Subcutaneous preadipocyte (primary cell): Measurements from ENCODE around the gene PTH2. TPM values are rescaled to one million over a fixed set of nuclear protein-coding genes. Genes with fewer than 3 reads are reported as not detected.

Experiments
- total RNA-seq: library from RNA; depleted of rRNA; stranded (reverse); fragments of >200 nt; gene quantifications from 2 replicates; pipeline ENCODE4 v1.2.3, GENCODE V29; 2012

PTH2 gene, protein sequence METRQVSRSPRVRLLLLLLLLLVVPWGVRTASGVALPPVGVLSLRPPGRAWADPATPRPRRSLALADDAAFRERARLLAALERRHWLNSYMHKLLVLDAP
- not detected in 2 replicates for total RNA-seq

DNA sequence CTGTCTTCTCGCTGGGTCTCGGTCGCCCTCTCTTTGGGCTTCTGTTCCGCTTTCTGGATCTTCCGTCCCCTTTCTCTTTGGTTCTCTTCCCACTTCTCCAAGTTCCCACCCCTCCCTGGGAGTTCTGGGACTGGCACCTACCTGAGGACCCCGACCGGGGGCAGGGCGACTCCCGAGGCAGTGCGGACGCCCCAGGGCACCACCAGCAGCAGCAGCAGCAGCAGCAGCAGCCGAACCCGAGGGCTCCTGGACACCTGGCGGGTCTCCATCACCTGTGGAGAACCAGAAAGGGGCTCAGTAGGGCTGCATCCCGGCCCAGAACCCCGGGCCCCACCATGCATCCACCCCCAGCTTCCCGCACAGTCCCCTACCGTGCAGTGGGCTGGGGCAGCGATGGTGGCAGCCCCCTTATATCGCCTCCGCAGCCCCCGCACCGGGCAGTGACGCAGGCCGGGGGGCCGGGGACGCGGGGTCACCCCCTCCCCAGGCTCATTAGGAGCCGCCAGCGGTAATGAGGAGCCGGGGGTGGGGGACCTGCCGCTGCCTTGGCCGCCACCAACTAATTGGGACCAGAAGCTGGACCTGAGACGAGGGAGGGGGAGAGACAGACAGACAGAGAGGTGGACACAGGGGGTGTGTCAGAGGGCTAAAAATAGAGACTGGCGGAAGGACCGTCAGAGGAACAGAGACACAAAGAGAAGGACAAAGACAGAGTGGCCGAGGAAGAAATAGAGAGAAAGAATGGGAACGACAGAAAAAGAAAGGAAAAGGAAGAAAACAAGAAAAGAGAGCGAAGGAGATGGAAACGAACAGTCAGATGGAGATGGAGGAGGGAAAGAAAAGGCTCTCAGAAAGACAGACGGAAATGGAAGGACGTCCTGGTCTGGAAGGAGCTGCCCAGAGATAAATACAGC, at the start of gene PTH2:
TSS of gene PTH2 (minus strand) at position 371 of the 914 bp plus-strand sequence. CDS start at position 269, 102 bp downstream.

DNA sequence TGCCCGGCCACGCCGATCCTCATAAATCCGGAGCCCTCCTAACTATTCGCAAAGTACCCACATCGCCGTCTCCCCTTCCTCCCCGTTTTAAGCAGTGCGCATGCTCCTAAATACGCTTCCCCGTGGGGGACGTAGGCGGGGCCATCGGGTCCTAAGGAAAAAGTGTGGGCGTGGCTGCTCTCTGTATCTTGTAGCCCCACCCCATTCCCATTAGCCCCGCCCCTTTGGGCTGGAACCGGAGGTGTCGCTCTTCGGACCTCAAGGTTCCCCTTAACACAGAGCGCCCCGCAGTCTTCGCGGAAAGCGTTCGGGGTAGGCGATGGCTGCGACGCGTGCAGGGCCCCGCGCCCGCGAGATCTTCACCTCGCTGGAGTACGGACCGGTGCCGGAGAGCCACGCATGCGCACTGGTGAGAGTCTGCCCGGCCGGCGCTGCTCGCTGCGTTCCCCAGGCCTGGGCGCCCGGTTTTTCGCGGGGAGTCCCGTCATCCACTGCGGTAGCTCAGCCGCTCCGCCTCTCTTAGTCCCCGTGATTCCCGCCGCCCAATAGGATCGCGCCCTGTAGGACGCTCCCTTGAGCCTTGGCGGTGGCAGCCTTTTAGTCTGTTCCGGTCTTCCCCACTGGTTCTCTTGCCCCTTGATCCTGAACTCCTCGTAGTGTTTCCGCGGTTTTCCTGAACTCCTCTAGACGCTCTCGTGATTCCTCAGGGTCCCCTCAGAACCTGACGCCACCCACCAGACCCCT, 29.9 kb upstream of the PTH2 start, which contains the start of gene ALDH16A1:
TSS of gene ALDH16A1 (plus strand) at position 213 of the 744 bp plus-strand sequence. CDS start at position 320, 107 bp downstream.

DNA sequence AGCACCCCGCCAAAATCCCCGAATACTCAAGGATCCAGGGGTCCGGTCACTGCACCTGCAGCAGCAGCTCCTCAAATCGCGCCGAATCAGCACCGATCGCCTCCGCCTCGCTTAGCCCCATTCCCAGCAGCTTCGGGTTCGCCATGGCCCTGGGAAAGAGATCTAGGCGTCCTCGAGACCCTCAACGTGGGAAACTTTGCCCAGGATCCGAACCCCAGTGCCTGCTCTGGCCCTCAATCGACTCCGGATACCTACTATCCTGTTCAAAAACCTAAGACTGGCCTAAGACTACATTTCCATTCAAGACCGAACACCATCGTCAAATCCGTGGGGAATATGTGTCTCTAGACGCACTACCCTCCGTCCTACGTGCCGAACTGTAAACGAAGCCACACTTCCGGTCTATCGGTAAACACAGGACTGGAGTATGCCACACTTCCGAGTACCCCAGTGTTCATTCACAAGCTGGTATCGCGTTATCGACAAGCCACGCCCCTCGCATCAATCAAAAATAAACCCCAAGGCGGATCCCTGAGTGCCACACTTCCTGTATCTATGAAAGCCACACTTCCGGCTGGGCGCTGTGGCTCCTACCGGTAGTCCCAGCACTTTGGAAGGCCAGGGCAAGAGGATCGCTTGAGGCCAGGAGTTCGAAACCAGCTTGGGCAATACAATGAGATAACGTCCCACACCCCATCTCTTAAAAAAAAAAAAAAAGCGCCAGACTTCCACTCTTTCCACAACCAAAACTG, 28.4 kb upstream of the PTH2 start, which contains the start of gene PIH1D1:
TSS of gene PIH1D1 (minus strand) at position 385 of the 752 bp plus-strand sequence. CDS start at position 145, 240 bp downstream.

DNA sequence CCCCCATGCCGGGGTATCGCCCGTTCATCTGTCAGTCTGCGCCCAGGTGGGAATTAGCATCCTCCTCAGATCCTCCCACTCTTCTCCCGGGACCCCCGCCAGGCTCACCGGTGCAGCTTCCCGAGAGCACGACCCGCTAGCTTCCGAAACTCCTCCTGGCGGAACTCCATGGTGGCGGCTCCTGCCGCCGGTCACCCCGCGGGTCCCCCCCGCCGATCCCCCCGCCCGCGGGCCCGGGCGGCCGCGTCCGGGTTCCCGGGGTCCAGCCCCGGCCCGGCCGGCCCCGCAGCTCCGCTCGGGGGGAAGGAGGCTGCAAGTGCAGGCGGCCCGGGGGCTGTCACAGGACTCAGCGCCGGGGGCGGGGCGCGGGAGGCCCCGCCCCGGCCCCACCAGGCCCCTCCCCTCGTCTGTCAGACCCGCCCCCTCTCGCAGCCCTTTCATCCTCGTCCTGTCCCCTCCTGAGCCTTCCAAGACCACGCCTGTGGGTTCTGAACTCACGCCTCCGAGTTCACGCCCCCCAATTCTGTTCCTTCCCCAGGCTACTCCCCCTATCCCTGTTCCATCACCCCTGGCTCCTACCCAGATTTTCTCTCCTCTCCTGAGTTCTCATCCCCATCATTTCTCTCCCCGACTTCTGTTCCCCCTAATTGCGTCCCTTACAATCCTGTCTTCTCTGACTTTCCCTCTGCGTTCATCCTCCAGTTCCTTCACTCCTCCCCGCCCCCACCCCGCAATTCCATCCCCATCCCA, 18.1 kb upstream of the PTH2 start, which contains the start of gene SLC17A7:
TSS of gene SLC17A7 (minus strand) at position 318 of the 750 bp plus-strand sequence. CDS start at position 170, 148 bp downstream.

DNA sequence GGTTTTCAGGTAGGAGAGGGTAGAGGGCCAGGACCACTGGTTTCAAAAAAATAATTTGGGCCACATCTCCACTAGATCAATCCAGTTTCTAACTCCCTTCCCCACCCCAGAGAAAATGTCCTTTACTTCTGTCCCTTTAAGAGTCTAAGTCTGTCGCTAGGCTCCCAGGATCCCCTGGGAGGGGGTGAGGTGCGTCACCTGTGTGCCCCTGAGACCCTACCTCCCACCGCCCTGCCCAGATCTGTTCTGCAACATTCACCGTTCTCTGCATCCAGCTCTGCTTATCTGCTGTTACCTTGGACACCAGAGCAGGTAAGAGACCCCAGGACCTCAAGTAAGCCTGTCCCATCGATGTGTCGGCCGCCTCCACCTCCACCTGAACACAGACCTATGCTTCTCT, 1.9 kb upstream of the PTH2 start, which contains the start of gene GFY:
TSS of gene GFY (plus strand) at position 211 of the 400 bp plus-strand sequence. CDS start 1,043 bp downstream, outside the sequence.

DNA sequence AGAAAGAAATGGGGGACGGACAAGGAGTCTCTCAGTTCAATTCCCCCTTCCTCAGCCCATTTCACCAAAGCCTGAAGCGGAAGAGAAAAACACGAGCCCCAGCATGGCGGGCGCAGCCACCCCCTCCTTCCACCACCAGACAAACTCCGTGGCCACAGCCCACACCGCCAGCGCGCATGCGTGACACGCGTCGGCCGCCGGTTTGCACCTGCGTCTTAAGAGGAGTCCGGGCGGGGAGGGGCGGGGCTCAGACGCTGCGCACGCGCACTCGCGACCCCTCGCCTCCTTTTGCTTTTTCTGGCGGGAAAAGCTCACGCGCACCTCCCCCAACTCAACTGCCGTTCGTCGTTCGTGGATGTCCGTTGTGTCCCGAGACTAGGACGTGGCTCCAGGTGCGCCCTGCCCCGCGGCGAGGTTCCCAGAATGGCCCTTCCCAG, 35.3 kb downstream of the PTH2 start, which contains the start of gene KASH5:
TSS of gene KASH5 (plus strand) at position 314 of the 437 bp plus-strand sequence. CDS start 2,635 bp downstream, outside the sequence.

Other genes starting within 250 kb of the PTH2 start
- gene SLC6A16, start 98.2 kb downstream of the PTH2 start, total RNA-seq = under 0.01 TPM in 1 of 2 replicates, not detected in the other
- not detected in 2 replicates for gene CD37, start 88.0 kb downstream of the PTH2 start, total RNA-seq
- gene TEAD2, start 61.0 kb downstream of the PTH2 start, total RNA-seq = 5.9 and 16.0 TPM in 2 replicates
- not detected in 2 replicates for gene DKKL1, start 59.6 kb downstream of the PTH2 start, total RNA-seq
- gene KASH5, start 35.2 kb downstream of the PTH2 start, total RNA-seq = not detected in 2 replicates
- gene GFY, start 1.9 kb upstream of the PTH2 start, total RNA-seq = not detected in 2 replicates
- 0.20 and 0.37 TPM in 2 replicates for gene SLC17A7, start 18.1 kb upstream of the PTH2 start, total RNA-seq
- 97.6 and 120 TPM in 2 replicates for gene PIH1D1, start 28.4 kb upstream of the PTH2 start, total RNA-seq
- gene ALDH16A1, start 29.8 kb upstream of the PTH2 start, total RNA-seq = 27.2 and 35.2 TPM in 2 replicates
- gene FLT3LG, start 50.8 kb upstream of the PTH2 start, total RNA-seq = 4.3 and 7.0 TPM in 2 replicates
- gene RPL13A, start 64.2 kb upstream of the PTH2 start, total RNA-seq = 2,138 and 3,125 TPM in 2 replicates
- gene RPS11, start 73.0 kb upstream of the PTH2 start, total RNA-seq = 1,170 and 3,867 TPM in 2 replicates
- 19.7 and 36.4 TPM in 2 replicates for gene FCGRT, start 89.2 kb upstream of the PTH2 start, total RNA-seq
- 135 and 207 TPM in 2 replicates for gene RCN3, start 104.6 kb upstream of the PTH2 start, total RNA-seq
- 71.4 and 98.5 TPM in 2 replicates for gene NOSIP, start 157.1 kb upstream of the PTH2 start, total RNA-seq
- gene PRRG2, start 157.9 kb upstream of the PTH2 start, total RNA-seq = 0.37 and 0.39 TPM in 2 replicates
- gene PRR12, start 167.7 kb upstream of the PTH2 start, total RNA-seq = 2.6 and 3.5 TPM in 2 replicates
- gene RRAS, start 216.7 kb upstream of the PTH2 start, total RNA-seq = 39.3 and 42.0 TPM in 2 replicates
- 15.4 and 19.9 TPM in 2 replicates for gene SCAF1, start 218.8 kb upstream of the PTH2 start, total RNA-seq
- gene IRF3, start 242.4 kb upstream of the PTH2 start, total RNA-seq = 47.5 and 53.3 TPM in 2 replicates
- gene BCL2L12, start 242.5 kb upstream of the PTH2 start, total RNA-seq = 5.9 and 9.4 TPM in 2 replicates